ENCODE measurements around the gene SLC9A1. TPM values are rescaled to one million over a fixed set of nuclear protein-coding genes. Genes with fewer than 3 reads are reported as not detected.

Gene SLC9A1
- polyA plus RNA-seq, 3 donors: 6.6 to 14.5 (median 8.9) TPM

- 62 to 72% (median 66%) methylated on average over 2 of the region's 2 CpGs for WGBS, 3 donors
- H3K27ac ChIP-seq (ENCODE audit: low read depth, low read length): no peak overlapping the region
Measured at GRCh38 chr1:27152829-27153548, 1.9 kb downstream of the SLC9A1 start.

GRCh38 chr1:27152004-27152828, 2.7 kb downstream of the SLC9A1 start:
- no peak overlapping the region for H3K27ac ChIP-seq (ENCODE audit: low read depth, low read length)
- 28 to 67% (median 57%) methylated on average over 7 of the region's 7 CpGs for WGBS, 3 donors

- H3K27ac ChIP-seq (ENCODE audit: low read depth, low read length): no peak overlapping the region
- 71 to 80% (median 73%) methylated on average over 3 of the region's 3 CpGs for WGBS, 3 donors
Measured at GRCh38 chr1:27150641-27151040, 4.3 kb downstream of the SLC9A1 start.

- H3K27ac ChIP-seq (ENCODE audit: low read depth, low read length): no peak overlapping the region
- WGBS, 3 donors: 73 to 95% (median 87%) methylated on average over 3 of the region's 3 CpGs
Measured at GRCh38 chr1:27150183-27150582, 4.7 kb downstream of the SLC9A1 start.

- 81 to 94% (median 83%) methylated on average over 4 of the region's 4 CpGs for WGBS, 3 donors
- H3K27ac ChIP-seq (ENCODE audit: low read depth, low read length): no peak overlapping the region
Measured at GRCh38 chr1:27149762-27150113, 5.2 kb downstream of the SLC9A1 start.

- WGBS, 3 donors: 51 to 69% (median 60%) methylated on average over 8 of the region's 8 CpGs
- no peak overlapping the region for H3K27ac ChIP-seq (ENCODE audit: low read depth, low read length)
Measured at GRCh38 chr1:27149084-27149761, 5.7 kb downstream of the SLC9A1 start.

- H3K27ac ChIP-seq (ENCODE audit: low read depth, low read length): no peak overlapping the region
- WGBS, 3 donors: 61 to 83% (median 83%) methylated on average over 2 of the region's 2 CpGs
Measured at GRCh38 chr1:27148591-27148990, 6.3 kb downstream of the SLC9A1 start.

- WGBS, 3 donors: 97 to 100% (median 100%) methylated on average over 1 of the region's 1 CpG
Measured at GRCh38 chr1:27147842-27148518, 6.9 kb downstream of the SLC9A1 start.

GRCh38 chr1:27145934-27146354, 9.0 kb downstream of the SLC9A1 start:
- H3K27ac ChIP-seq (ENCODE audit: low read depth, low read length): no peak overlapping the region
- 64 to 80% (median 67%) methylated on average over 7 of the region's 7 CpGs for WGBS, 3 donors

More at GRCh38 chr1:27147842-27148518, 6.9 kb downstream of the SLC9A1 start:
- H3K27ac ChIP-seq (ENCODE audit: low read depth, low read length): no peak overlapping the region

- WGBS, 3 donors: 73 to 83% (median 78%) methylated on average over 5 of the region's 5 CpGs
- no peak overlapping the region for H3K27ac ChIP-seq (ENCODE audit: low read depth, low read length)
Measured at GRCh38 chr1:27144920-27145661, 9.8 kb downstream of the SLC9A1 start.

- 63 to 88% (median 80%) methylated on average over 9 of the region's 9 CpGs for WGBS, 3 donors
- no peak overlapping the region for H3K27ac ChIP-seq (ENCODE audit: low read depth, low read length)
Measured at GRCh38 chr1:27144049-27144748, 10.7 kb downstream of the SLC9A1 start.

- 53 to 74% (median 73%) methylated on average over 6 of the region's 6 CpGs for WGBS, 3 donors
- H3K27ac ChIP-seq (ENCODE audit: low read depth, low read length): no peak overlapping the region
Measured at GRCh38 chr1:27143401-27143800, 11.5 kb downstream of the SLC9A1 start.

GRCh38 chr1:27142464-27142863, 12.5 kb downstream of the SLC9A1 start:
- no peak overlapping the region for H3K27ac ChIP-seq (ENCODE audit: low read depth, low read length)
- WGBS, 3 donors: 90 to 96% (median 93%) methylated on average over 3 of the region's 3 CpGs

- H3K27ac ChIP-seq (ENCODE audit: low read depth, low read length): no peak overlapping the region
- WGBS, 3 donors: 67 to 87% (median 79%) methylated on average over 9 of the region's 9 CpGs
Measured at GRCh38 chr1:27141266-27142003, 13.5 kb downstream of the SLC9A1 start.

- no peak overlapping the region for H3K27ac ChIP-seq (ENCODE audit: low read depth, low read length)
- WGBS, 3 donors: 93 to 96% (median 96%) methylated on average over 6 of the region's 6 CpGs
Measured at GRCh38 chr1:27139980-27140379, 14.9 kb downstream of the SLC9A1 start.

- no peak overlapping the region for H3K27ac ChIP-seq (ENCODE audit: low read depth, low read length)
- 85 to 86% (median 86%) methylated on average over 6 of the region's 6 CpGs for WGBS, 3 donors
Measured at GRCh38 chr1:27138927-27139326, 16.0 kb downstream of the SLC9A1 start.

- 86 to 89% (median 86%) methylated on average over 10 of the region's 10 CpGs for WGBS, 3 donors
- H3K27ac ChIP-seq (ENCODE audit: low read depth, low read length): no peak overlapping the region
Measured at GRCh38 chr1:27138368-27138767, 16.6 kb downstream of the SLC9A1 start.
